ENCODE data around the gene POLN. TPM values are rescaled to one million over a fixed set of nuclear protein-coding genes. Genes with fewer than 3 reads are reported as not detected.

The POLN gene
- polyA plus RNA-seq (2014; cell fraction: cytosol; rRNA removed), result 0.07 and 0.17 TPM in 2 replicates
- not detected in 2 replicates for polyA plus RNA-seq (2014; cell fraction: nucleus; rRNA removed)

GRCh38 chr4:2241410-2242353 lies at the start of gene POLN, which contains the start of gene HAUS3:
TSS of gene POLN (minus strand) at chr4:2242121. CDS start at chr4:2229231, 12,890 bp downstream.
TSS of gene HAUS3 (minus strand) at chr4:2242121. CDS start at chr4:2240946, 1,175 bp downstream.
- DNase-seq (ENCODE audit: low spot score), result peak; percentile 94

- DNase-seq (ENCODE audit: low spot score), result no peak
These were observed 49.2 kb upstream of the POLN start for GRCh38 chr4:2290974-2291704.

- no peak for DNase-seq (ENCODE audit: low spot score)
These were observed 48.6 kb upstream of the POLN start for GRCh38 chr4:2290488-2290887.

- no peak for DNase-seq (ENCODE audit: low spot score)
These were observed 48.0 kb upstream of the POLN start for GRCh38 chr4:2289955-2290333.

GRCh38 chr4:2289311-2289954 lies 47.5 kb upstream of the POLN start:
- DNase-seq (ENCODE audit: low spot score), result no peak

GRCh38 chr4:2288051-2288541 lies 46.2 kb upstream of the POLN start:
- DNase-seq (ENCODE audit: low spot score), result no peak

GRCh38 chr4:2287594-2287915 lies 45.6 kb upstream of the POLN start:
- no peak for DNase-seq (ENCODE audit: low spot score)

- no peak for DNase-seq (ENCODE audit: low spot score)
These were observed 45.1 kb upstream of the POLN start for GRCh38 chr4:2286904-2287593.

GRCh38 chr4:2285613-2286381 lies 43.9 kb upstream of the POLN start:
- DNase-seq (ENCODE audit: low spot score), result no peak

GRCh38 chr4:2284934-2285612 lies 43.2 kb upstream of the POLN start:
- DNase-seq (ENCODE audit: low spot score), result no peak

- no peak for DNase-seq (ENCODE audit: low spot score)
These were observed 42.4 kb upstream of the POLN start for GRCh38 chr4:2284161-2284933.

- DNase-seq (ENCODE audit: low spot score), result no peak
These were observed 41.3 kb upstream of the POLN start for GRCh38 chr4:2283199-2283711.

GRCh38 chr4:2281575-2282343 lies 39.8 kb upstream of the POLN start:
- DNase-seq (ENCODE audit: low spot score), result no peak

GRCh38 chr4:2280531-2281300 lies 38.8 kb upstream of the POLN start:
- DNase-seq (ENCODE audit: low spot score), result no peak

GRCh38 chr4:2277956-2278355 lies 36.0 kb upstream of the POLN start:
- DNase-seq (ENCODE audit: low spot score), result no peak

GRCh38 chr4:2276581-2277325 lies 34.8 kb upstream of the POLN start:
- no peak for DNase-seq (ENCODE audit: low spot score)

Data from SK-N-DZ (cell line).